Colonic mucosa (tissue), 4 donors: ENCODE results near the gene PARD3B. TPM values are rescaled to one million over a fixed set of nuclear protein-coding genes. Genes with fewer than 3 reads are reported as not detected.

Experiments
- DNase-seq: peaks from one replicate; pipeline ENCODE4 v3.0.0-alpha.2; 2020
- H3K27ac ChIP-seq: fragments of 200-600 bp; one replicate; pipeline ENCODE4 v1.8.0; 2021
- H3K27me3 ChIP-seq: fragments of 200-600 bp; one replicate; pipeline ENCODE4 v1.8.0; 2021
- H3K36me3 ChIP-seq: fragments of 200-600 bp; one replicate; pipeline ENCODE4 v1.8.0; 2021
- H3K4me1 ChIP-seq: fragments of 200-600 bp; one replicate; pipeline ENCODE4 v1.8.0; 2021; ENCODE audit warnings: mild to moderate bottlenecking
- H3K4me3 ChIP-seq: fragments of 200-600 bp; one replicate; pipeline ENCODE4 v1.8.0; 2021
- H3K9ac ChIP-seq, 2 donors: one replicate each; pipeline ENCODE4 v1.7.0; 2013; ENCODE audit warnings: control low read depth in 2 of 2, low read depth in 2 of 2, low read length in 2 of 2
- H3K9me3 ChIP-seq: fragments of 200-600 bp; one replicate; pipeline ENCODE4 v1.8.0; 2021
- intact Hi-C: fragments of 100-400 bp; cut with DNase I; formaldehyde crosslinking; loops from one replicate; pipeline ENCODE4 v1.14.1; 2022
- total RNA-seq, 2 donors: library from RNA; stranded (reverse); fragmentation: NEBNext Ultra II Directional in 1 of 2; extraction: Animal tissue kit (Norgen Biotek cat#: 25700) in 1 of 2; gene quantifications; one replicate each; pipeline ENCODE4 v1.2.1, GENCODE V29; 2021
- TF ChIP-seq, protein P1 (sequence below): fragments of 200-600 bp; IDR thresholded peaks from one replicate; pipeline ENCODE4 v1.8.0; 2022; ENCODE audit warnings: antibody characterized with exemption, mild to moderate bottlenecking
- donor health status: healthy.
- donor health status: DM: no; HTN: no; CAD: no.
- donor health status: DM: no; HTN: no; CAD: no.

PARD3B gene
- total RNA-seq, 2 donors from 2014 or later: 20.0 to 24.2 TPM

DNA sequence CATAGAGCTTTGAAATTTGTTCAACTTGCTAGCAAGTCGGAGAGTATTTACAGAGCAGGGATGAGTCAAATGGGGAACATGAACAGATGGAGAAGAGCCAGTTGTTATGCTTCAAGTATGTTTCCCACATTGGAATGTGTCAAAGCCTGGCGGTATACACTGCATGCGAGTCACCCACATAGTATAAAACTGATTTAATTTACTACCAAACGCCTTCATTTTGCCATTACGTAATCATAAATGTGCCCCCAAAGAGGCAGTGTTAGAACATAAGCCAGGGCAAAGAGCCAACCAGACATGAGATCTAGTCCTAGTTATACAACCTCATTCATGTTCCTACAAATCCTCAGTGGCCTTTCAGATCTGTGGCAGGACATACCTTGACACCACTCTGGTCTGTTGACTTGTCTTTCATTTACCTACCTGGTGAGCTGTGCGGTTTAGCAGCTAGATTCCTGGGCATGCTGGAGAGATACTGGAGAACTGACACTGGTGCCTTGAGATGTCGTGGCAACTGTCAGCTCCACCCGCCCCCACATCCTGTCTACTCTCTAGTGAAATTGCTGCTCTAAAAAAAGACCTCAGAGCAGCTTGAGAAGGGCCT lies 1115.3 kb downstream of the PARD3B start:
- intact Hi-C loops: no loop called here
- Histone ChIP-seq H3K27ac (no peak overlapping the region), H3K9me3 (no peaks in the 10 kb centered on the region), H3K36me3 (no peaks in the 10 kb centered on the region), H3K9ac (no peak overlapping the region), H3K4me1 (no peaks in the 10 kb centered on the region), H3K4me3 (no peak overlapping the region), H3K27me3 (no peaks in the 10 kb centered on the region)
- TF ChIP-seq, protein P1, sequence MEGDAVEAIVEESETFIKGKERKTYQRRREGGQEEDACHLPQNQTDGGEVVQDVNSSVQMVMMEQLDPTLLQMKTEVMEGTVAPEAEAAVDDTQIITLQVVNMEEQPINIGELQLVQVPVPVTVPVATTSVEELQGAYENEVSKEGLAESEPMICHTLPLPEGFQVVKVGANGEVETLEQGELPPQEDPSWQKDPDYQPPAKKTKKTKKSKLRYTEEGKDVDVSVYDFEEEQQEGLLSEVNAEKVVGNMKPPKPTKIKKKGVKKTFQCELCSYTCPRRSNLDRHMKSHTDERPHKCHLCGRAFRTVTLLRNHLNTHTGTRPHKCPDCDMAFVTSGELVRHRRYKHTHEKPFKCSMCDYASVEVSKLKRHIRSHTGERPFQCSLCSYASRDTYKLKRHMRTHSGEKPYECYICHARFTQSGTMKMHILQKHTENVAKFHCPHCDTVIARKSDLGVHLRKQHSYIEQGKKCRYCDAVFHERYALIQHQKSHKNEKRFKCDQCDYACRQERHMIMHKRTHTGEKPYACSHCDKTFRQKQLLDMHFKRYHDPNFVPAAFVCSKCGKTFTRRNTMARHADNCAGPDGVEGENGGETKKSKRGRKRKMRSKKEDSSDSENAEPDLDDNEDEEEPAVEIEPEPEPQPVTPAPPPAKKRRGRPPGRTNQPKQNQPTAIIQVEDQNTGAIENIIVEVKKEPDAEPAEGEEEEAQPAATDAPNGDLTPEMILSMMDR: no peak
- no peak for DNase-seq

DNA sequence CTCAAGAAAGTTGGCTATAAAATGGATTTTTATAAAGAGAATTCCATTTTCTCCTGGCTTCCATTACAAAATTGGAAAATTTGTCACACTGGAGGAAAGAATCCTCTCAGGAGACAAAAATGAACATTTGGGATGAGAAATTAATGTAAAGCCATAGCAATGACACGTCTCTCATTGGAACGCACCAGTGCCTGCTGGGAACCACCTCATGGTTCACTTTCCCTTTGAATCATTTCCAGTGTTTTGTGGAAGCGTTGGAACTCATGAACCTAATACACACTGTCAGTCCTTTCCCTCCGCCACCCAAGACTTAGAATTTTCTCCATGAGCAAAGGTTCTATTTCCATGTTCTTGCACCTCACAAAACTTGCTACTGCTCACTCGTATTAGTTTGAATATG lies 1116.0 kb downstream of the PARD3B start:
- Histone ChIP-seq H3K9ac (no peak overlapping the region), H3K36me3 (no peaks in the 10 kb centered on the region), H3K4me3 (no peak overlapping the region), H3K27ac (no peak overlapping the region), H3K4me1 (no peaks in the 10 kb centered on the region), H3K9me3 (no peaks in the 10 kb centered on the region), H3K27me3 (no peaks in the 10 kb centered on the region)
- DNase-seq: no peak
- intact Hi-C loops: no loop called here
- TF ChIP-seq, protein P1: no peak

DNA sequence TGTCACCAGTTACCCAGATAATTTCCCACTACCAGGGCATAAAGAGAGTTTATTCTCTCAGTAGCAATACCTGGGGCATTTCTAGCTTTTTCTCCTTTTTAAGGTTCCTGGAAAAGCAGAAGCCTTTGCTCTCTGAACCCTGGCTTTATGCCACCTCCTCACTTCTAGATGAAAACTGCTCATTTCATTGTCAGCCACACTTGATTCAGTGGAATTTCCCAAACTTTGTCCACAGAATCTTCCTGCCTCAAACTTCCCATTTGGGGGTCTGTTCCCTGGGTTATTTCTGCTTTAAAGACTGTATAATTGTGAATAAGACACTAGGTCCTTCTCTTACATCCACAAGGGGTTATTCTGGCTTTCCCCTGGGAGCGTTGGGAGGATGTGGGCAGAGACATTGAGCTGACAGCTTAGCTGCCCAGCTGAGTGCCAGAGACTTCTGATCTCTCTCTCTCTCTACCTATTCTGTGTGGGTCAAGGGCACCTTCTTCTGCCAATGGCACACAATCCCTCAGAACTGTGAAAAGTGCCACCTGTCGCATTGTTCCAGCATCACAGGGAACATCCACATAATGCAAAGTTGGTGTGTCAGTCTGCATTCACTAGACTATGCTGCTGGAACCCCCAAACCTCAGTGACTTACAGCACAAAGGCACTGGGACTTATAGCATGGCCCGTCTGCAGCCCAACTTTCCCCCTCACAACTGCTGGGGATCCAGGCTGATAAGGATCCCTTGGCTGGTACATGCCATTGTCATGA lies 1117.1 kb downstream of the PARD3B start:
- TF ChIP-seq, protein P1: no peak
- Histone ChIP-seq H3K36me3 (no peaks in the 10 kb centered on the region), H3K4me3 (no peak overlapping the region), H3K4me1 (no peaks in the 10 kb centered on the region), H3K9ac (no peak overlapping the region), H3K9me3 (no peaks in the 10 kb centered on the region), H3K27ac (no peak overlapping the region), H3K27me3 (no peaks in the 10 kb centered on the region)
- DNase-seq: no peak
- intact Hi-C loops: no loop called here

DNA sequence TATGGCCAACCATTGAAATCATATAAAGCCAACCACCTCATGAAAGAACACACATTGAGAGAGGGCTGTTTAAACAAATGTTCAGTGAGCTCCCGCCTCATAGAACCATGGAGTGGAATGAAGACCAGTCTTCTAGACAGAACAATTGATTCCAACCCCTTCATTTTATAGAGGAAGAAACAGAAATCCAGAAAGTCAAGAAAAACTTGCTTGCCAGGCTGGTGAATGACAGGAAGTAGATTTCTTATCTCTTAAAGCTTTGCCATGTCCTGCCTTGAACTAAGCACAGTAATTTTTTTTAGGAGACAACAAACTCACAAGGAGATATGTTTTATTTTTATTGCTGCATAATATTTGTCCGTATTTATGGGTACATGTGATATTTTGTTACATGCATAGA lies 1120.5 kb downstream of the PARD3B start:
- intact Hi-C loops: no loop called here

More for the DNA sequence above, 1120.5 kb downstream of the PARD3B start:
- TF ChIP-seq, protein P1: no peak
- Histone ChIP-seq H3K27me3 (no peaks in the 10 kb centered on the region), H3K27ac (no peak overlapping the region), H3K9ac (no peak overlapping the region), H3K4me3 (no peak overlapping the region), H3K9me3 (no peaks in the 10 kb centered on the region), H3K4me1 (no peaks in the 10 kb centered on the region), H3K36me3 (no peaks in the 10 kb centered on the region)
- no peak for DNase-seq
